Right atrium auricular region (tissue), 2 donors: Measurements from ENCODE around the gene GALK1. TPM values are rescaled to one million over a fixed set of nuclear protein-coding genes. Genes with fewer than 3 reads are reported as not detected.
A peak's percentile ranks its signal among the peaks of the same experiment; 100 is the strongest.
"Not testable (repeated sequence)": the region's sequence is repeated elsewhere in the genome, so short reads cannot be mapped to it uniquely, and the experiment has no call there.

Experiments
- DNase-seq: peaks from one replicate; pipeline ENCODE4 v3.0.0-alpha.2; 2019; ENCODE audit warnings: low spot score
- H3K27ac ChIP-seq, 2 donors: fragments of 200-600 bp; sonication (generic); 1 replicate in 1 of 2; 2 replicates in 1 of 2; pipeline ENCODE4 v1.5.1; 2016 to 2019
- H3K27me3 ChIP-seq, 2 donors: fragments of 200-600 bp; sonication (generic); one replicate each; pipeline versions ENCODE4 v1.5.1 to v1.6.0; 2017 to 2019
- H3K36me3 ChIP-seq: fragments of 200-600 bp; sonication (generic); one replicate; pipeline ENCODE4 v1.5.1; 2016
- H3K4me1 ChIP-seq, 2 donors: fragments of 200-600 bp; sonication (generic); one replicate each; pipeline versions ENCODE4 v1.5.1 to v1.6.0; 2017 to 2019
- H3K4me3 ChIP-seq, 2 donors: fragments of 200-600 bp; sonication (generic); 1 replicate in 1 of 2; 2 replicates in 1 of 2; pipeline ENCODE4 v1.5.1; 2017 to 2019; ENCODE audit warnings: mild to moderate bottlenecking in 1 of 2, moderate library complexity in 1 of 2
- H3K9me3 ChIP-seq, 2 donors: fragments of 200-600 bp; sonication (generic); one replicate each; pipeline ENCODE4 v1.5.1; 2019
- CTCF ChIP-seq, 2 donors: fragments of 200-600 bp; sonication (generic); IDR thresholded peaks; one replicate each; pipeline ENCODE4 v1.5.1; 2019; ENCODE audit warnings: antibody characterized with exemption in 2 of 2
- total RNA-seq, 2 donors: library from RNA; depleted of rRNA; stranded (reverse); fragments of >200 nt; gene quantifications; one replicate each; pipeline ENCODE4 v1.1.0, GENCODE V29; 2016

GALK1 gene
- total RNA-seq, 2 donors from 2014 or later, result 19.6 to 21.0 TPM

GRCh38 chr17:75763613-75764416 lies 1.2 kb downstream of the GALK1 start:
- no peak for DNase-seq
- H3K9me3 ChIP-seq, result no peaks in the 10 kb centered on the region
- peak overlapping the region; percentile 64 to 79 for H3K4me3 ChIP-seq
- H3K27ac ChIP-seq, result peak overlapping the region; percentile 90 to 92
- no peak for TF ChIP-seq CTCF (IDR thresholded peaks at IDR 0.05)
- peaks cover 0 to 22% of the 10 kb centered on the region in 2 donors for H3K4me1 ChIP-seq
- no peaks in the 10 kb centered on the region for H3K36me3 ChIP-seq
- no peaks in the 10 kb centered on the region for H3K27me3 ChIP-seq

- Histone ChIP-seq H3K9me3 (no peaks in the 10 kb centered on the region), H3K27me3 (no peaks in the 10 kb centered on the region), H3K4me1 (peaks cover 0 to 22% of the 10 kb centered on the region in 2 donors), H3K27ac (no peak overlapping the region), H3K4me3 (no peak overlapping the region), H3K36me3 (no peaks in the 10 kb centered on the region)
- DNase-seq, result no peak
- TF ChIP-seq CTCF (IDR thresholded peaks at IDR 0.05), result no peak
Observed at GRCh38 chr17:75763269-75763607, 1.8 kb downstream of the GALK1 start.

GRCh38 chr17:75762513-75763268 lies 2.3 kb downstream of the GALK1 start:
- Histone ChIP-seq H3K36me3 (no peaks in the 10 kb centered on the region), H3K9me3 (no peaks in the 10 kb centered on the region), H3K4me3 (no peak overlapping the region), H3K4me1 (peaks cover 0 to 22% of the 10 kb centered on the region in 2 donors), H3K27ac (no peak overlapping the region), H3K27me3 (no peaks in the 10 kb centered on the region)
- TF ChIP-seq CTCF (IDR thresholded peaks at IDR 0.05), result no peak
- DNase-seq, result no peak

GRCh38 chr17:75759978-75760640 lies 4.9 kb downstream of the GALK1 start:
- H3K27ac ChIP-seq, H3K4me3 ChIP-seq, H3K36me3 ChIP-seq, H3K27me3 ChIP-seq, H3K9me3 ChIP-seq, DNase-seq: not testable (repeated sequence)
- peaks cover 0 to 17% of the 10 kb centered on the region in 2 donors for H3K4me1 ChIP-seq

- Histone ChIP-seq H3K27ac (no peak overlapping the region), H3K27me3 (no peaks in the 10 kb centered on the region), H3K4me3 (no peak overlapping the region), H3K9me3 (no peaks in the 10 kb centered on the region), H3K4me1 (peaks cover 0 to 17% of the 10 kb centered on the region in 2 donors), H3K36me3 (no peaks in the 10 kb centered on the region)
- no peak for TF ChIP-seq CTCF (IDR thresholded peaks at IDR 0.05)
- DNase-seq, result no peak
Observed at GRCh38 chr17:75759457-75759856, 5.5 kb downstream of the GALK1 start.
